GM19324 (cell line): ENCODE results near the gene ZNF454.

Source experiments
- ATAC-seq: cut with Tn5 transposase; IDR thresholded peaks from one replicate; pipeline ENCODE4 v1.9.1; 2021; ENCODE audit warnings: mild to moderate bottlenecking, moderate library complexity; ENCODE audit not compliant: unreplicated experiment, low FRiP score

ZNF454 gene

GRCh38 chr5:178992291-178992895 lies 51.4 kb downstream of the ZNF454 start:
- ATAC-seq: no peak

GRCh38 chr5:178993236-178993765 lies 52.3 kb downstream of the ZNF454 start:
- ATAC-seq: no peak

GRCh38 chr5:178993955-178994579 lies 53.1 kb downstream of the ZNF454 start:
- no peak for ATAC-seq

- ATAC-seq: no peak
Observed at GRCh38 chr5:178994580-178995340, 53.8 kb downstream of the ZNF454 start, which contains the start of gene GRM6. Gene GRM6, minus strand, starts transcription at chr5:178995320. Its CDS starts 376 bp downstream, at chr5:178994944.

GRCh38 chr5:178995341-178995690 lies 54.3 kb downstream of the ZNF454 start:
- ATAC-seq: no peak

GRCh38 chr5:178996156-178996555 lies 55.2 kb downstream of the ZNF454 start:
- no peak for ATAC-seq

GRCh38 chr5:178997191-178997590 lies 56.2 kb downstream of the ZNF454 start:
- no peak for ATAC-seq

- no peak for ATAC-seq
Observed at GRCh38 chr5:178998441-178998840, 57.4 kb downstream of the ZNF454 start.

- no peak for ATAC-seq
Observed at GRCh38 chr5:179006564-179006963, 65.6 kb downstream of the ZNF454 start.

GRCh38 chr5:179008667-179009066 lies 67.7 kb downstream of the ZNF454 start:
- no peak for ATAC-seq
